Neuronal stem cell (in vitro differentiated cells): ENCODE results near the gene LMBR1L.

Source experiments
- DNase-seq: peaks from one replicate; pipeline ENCODE4 v3.0.0-alpha.2; 2013; ENCODE audit warnings: low spot score
- H2AFZ ChIP-seq: one replicate; pipeline ENCODE4 v1.6.1; 2013; ENCODE audit warnings: mild to moderate bottlenecking, low read length, inconsistent platforms
- H2AK5ac ChIP-seq: 2 replicates; pipeline ENCODE4 v1.6.1; 2013; ENCODE audit warnings: low read depth, mild to moderate bottlenecking, inconsistent platforms, low read length, moderate library complexity, mixed read lengths
- H2BK120ac ChIP-seq: 2 replicates; pipeline ENCODE4 v1.6.1; 2013; ENCODE audit warnings: low read depth, mild to moderate bottlenecking, inconsistent platforms, low read length, moderate library complexity, mixed read lengths
- H2BK12ac ChIP-seq: one replicate; pipeline ENCODE4 v1.6.1; 2013; ENCODE audit warnings: low read length, inconsistent platforms
- H2BK15ac ChIP-seq: 2 replicates; pipeline ENCODE4 v1.6.1; 2013; ENCODE audit warnings: mild to moderate bottlenecking, low read length, inconsistent platforms, mixed read lengths
- H2BK5ac ChIP-seq: one replicate; pipeline ENCODE4 v1.6.1; 2013; ENCODE audit warnings: inconsistent platforms, mild to moderate bottlenecking, low read length, moderate library complexity
- H3K14ac ChIP-seq: one replicate; pipeline ENCODE4 v1.6.1; 2013; ENCODE audit warnings: low read length, inconsistent platforms
- H3K18ac ChIP-seq: 2 replicates; pipeline ENCODE4 v1.6.1; 2013; ENCODE audit warnings: low read length, inconsistent platforms
- H3K23ac ChIP-seq: 2 replicates; pipeline ENCODE4 v1.6.1; 2013; ENCODE audit warnings: low read depth, mild to moderate bottlenecking, mixed read lengths, low read length, inconsistent platforms; ENCODE audit not compliant: poor library complexity
- H3K27ac ChIP-seq: replicated peaks from 3 replicates; pipeline ENCODE4 v1.5.1; 2013; ENCODE audit warnings: low read length, inconsistent platforms
- H3K27me3 ChIP-seq, 3 experiments: 2 replicates each; pipeline ENCODE4 v1.6.1; 2013; ENCODE audit warnings: low read length in 3 of 3, mild to moderate bottlenecking in 2 of 3, inconsistent platforms in 1 of 3, low read depth in 1 of 3, mixed read lengths in 1 of 3, moderate library complexity in 1 of 3; ENCODE audit not compliant: control insufficient read depth in 3 of 3, insufficient read depth in 3 of 3
- H3K36me3 ChIP-seq, 2 donors: replicated peaks in 1 of 2; 2 replicates each; pipeline ENCODE4 v1.6.1; 2013; ENCODE audit warnings: low read length in 2 of 2; ENCODE audit not compliant: control insufficient read depth in 2 of 2, insufficient read depth in 2 of 2
- H3K4ac ChIP-seq: 2 replicates; pipeline ENCODE4 v1.6.1; 2013; ENCODE audit warnings: inconsistent platforms, mild to moderate bottlenecking, low read length, moderate library complexity
- H3K4me1 ChIP-seq, 2 donors: 1 replicate in 1 of 2; 2 replicates in 1 of 2; pipeline ENCODE4 v1.6.1; 2013; ENCODE audit warnings: low read length in 2 of 2, low read depth in 1 of 2; ENCODE audit not compliant: control insufficient read depth in 2 of 2, insufficient read depth in 1 of 2
- H3K4me2 ChIP-seq: one replicate; pipeline ENCODE4 v1.6.1; 2013; ENCODE audit warnings: mild to moderate bottlenecking, low read length, inconsistent platforms; ENCODE audit not compliant: insufficient read depth, poor library complexity, severe bottlenecking
- H3K4me3 ChIP-seq, 2 donors: 2 replicates each; pipeline ENCODE4 v1.5.1; 2013; ENCODE audit warnings: low read length in 2 of 2, mild to moderate bottlenecking in 2 of 2, inconsistent platforms in 1 of 2, moderate library complexity in 1 of 2
- H3K79me1 ChIP-seq: one replicate; pipeline ENCODE4 v1.6.1; 2013; ENCODE audit warnings: low read depth, mild to moderate bottlenecking, inconsistent platforms, low read length, moderate library complexity
- H3K9ac ChIP-seq: one replicate; pipeline ENCODE4 v1.6.1; 2013; ENCODE audit warnings: mild to moderate bottlenecking, low read depth, low read length, inconsistent platforms; ENCODE audit not compliant: poor library complexity
- H3K9me3 ChIP-seq, 2 donors: replicated peaks in 1 of 2; 2 replicates each; pipeline versions ENCODE3 to v1.6.1; 2013; ENCODE audit warnings: low read length in 2 of 2, mild to moderate bottlenecking in 2 of 2, inconsistent platforms in 1 of 2, low read depth in 1 of 2, mixed read lengths in 1 of 2, moderate library complexity in 1 of 2; ENCODE audit not compliant: control insufficient read depth in 2 of 2, insufficient read depth in 1 of 2
- H4K8ac ChIP-seq: one replicate; pipeline ENCODE4 v1.6.1; 2013; ENCODE audit warnings: low read depth, mild to moderate bottlenecking, inconsistent platforms, low read length, moderate library complexity
- H4K91ac ChIP-seq: one replicate; pipeline ENCODE4 v1.6.1; 2013; ENCODE audit warnings: low read length, low read depth, mild to moderate bottlenecking, inconsistent platforms; ENCODE audit not compliant: poor library complexity
- WGBS, 2 donors: extraction: QIAGEN DNeasy Blood & Tissue Kit; methylation state at CpG; one replicate each; pipeline ENCODE4 v1.1.7; 2013; ENCODE audit warnings: missing lambda C conversion rate in 2 of 2, mixed read lengths in 1 of 2; ENCODE audit not compliant: insufficient read length in 2 of 2, insufficient replicate concordance in 1 of 2; ENCODE audit errors: extremely low coverage in 2 of 2; 5-methylcytosine and 5-hydroxymethylcytosine counted together

Gene LMBR1L

GRCh38 chr12:49098035-49098451 lies 12.6 kb downstream of the LMBR1L start:
- Histone ChIP-seq H3K18ac (no peak overlapping the region), H3K27ac (no peak overlapping the region), H4K8ac (no peak overlapping the region), H2AK5ac (no peak overlapping the region), H3K23ac (no peak overlapping the region), H3K79me1 (no peaks in the 10 kb centered on the region), H2BK5ac (no peak overlapping the region), H3K9ac (peak overlapping the region; percentile 60), H3K36me3 (peaks cover 32 to 76% of the 10 kb centered on the region in 2 donors), H4K91ac (no peak overlapping the region), H3K9me3 (no peaks in the 10 kb centered on the region), H2BK15ac (no peak overlapping the region), H3K27me3 (peaks cover 8 to 20% (median 16%) of the 10 kb centered on the region in 3 experiments), H2BK120ac (no peak overlapping the region), H3K14ac (no peak overlapping the region), H3K4ac (no peak overlapping the region), H3K4me1 (peaks cover 5 to 14% of the 10 kb centered on the region in 2 donors), H2AFZ (no peak overlapping the region), H2BK12ac (no peak overlapping the region), H3K4me3 (no peak overlapping the region), H3K4me2 (no peak overlapping the region)
- WGBS, 2 donors = no CpG with 5 or more reads among the region's 4 CpGs
- peak; percentile 76 for DNase-seq

GRCh38 chr12:49097381-49097780 lies 13.3 kb downstream of the LMBR1L start:
- Histone ChIP-seq H3K27ac (no peak overlapping the region), H2AK5ac (peak overlapping the region; percentile 15), H3K23ac (no peak overlapping the region), H3K4me2 (no peak overlapping the region), H3K36me3 (peaks cover 27 to 69% of the 10 kb centered on the region in 2 donors), H3K4ac (no peak overlapping the region), H3K9ac (no peak overlapping the region), H3K4me3 (no peak overlapping the region), H2BK5ac (no peak overlapping the region), H2BK15ac (no peak overlapping the region), H3K9me3 (no peaks in the 10 kb centered on the region), H2BK120ac (no peak overlapping the region), H2AFZ (no peak overlapping the region), H3K18ac (no peak overlapping the region), H4K91ac (no peak overlapping the region), H3K14ac (no peak overlapping the region), H3K27me3 (peaks cover 8 to 26% (median 16%) of the 10 kb centered on the region in 3 experiments), H2BK12ac (no peak overlapping the region), H3K4me1 (peaks cover 11 to 18% of the 10 kb centered on the region in 2 donors), H3K79me1 (no peaks in the 10 kb centered on the region), H4K8ac (no peak overlapping the region)
- no peak for DNase-seq
- no CpG with 5 or more reads among the region's 3 CpGs for WGBS, 2 donors

GRCh38 chr12:49094975-49095365 lies 15.7 kb downstream of the LMBR1L start:
- Histone ChIP-seq H2AFZ (no peak overlapping the region), H3K4me2 (no peak overlapping the region), H2BK12ac (no peak overlapping the region), H3K9me3 (peaks cover 2% of the 10 kb centered on the region in 2 donors), H3K79me1 (no peaks in the 10 kb centered on the region), H4K8ac (no peak overlapping the region), H3K36me3 (peaks cover 11 to 45% of the 10 kb centered on the region in 2 donors), H3K18ac (no peak overlapping the region), H3K9ac (no peak overlapping the region), H3K4ac (no peak overlapping the region), H3K14ac (no peak overlapping the region), H3K4me1 (peaks cover 19 to 34% of the 10 kb centered on the region in 2 donors), H3K23ac (no peak overlapping the region), H2BK15ac (no peak overlapping the region), H3K27ac (no peak overlapping the region), H4K91ac (no peak overlapping the region), H2BK120ac (no peak overlapping the region), H3K27me3 (peaks cover 23 to 44% (median 34%) of the 10 kb centered on the region in 3 experiments), H2AK5ac (no peak overlapping the region), H3K4me3 (no peak overlapping the region), H2BK5ac (no peak overlapping the region)
- no peak for DNase-seq
- WGBS, 2 donors = no CpG with 5 or more reads among the region's 2 CpGs

GRCh38 chr12:49094160-49094974 lies 16.3 kb downstream of the LMBR1L start, which contains the start of gene DHH:
Gene DHH, minus strand, starts transcription at chr12:49094801. Its CDS starts 289 bp downstream, at chr12:49094512.
- no peak within 1 kb of the TSS for H4K8ac ChIP-seq
- peak within 1 kb of the TSS; percentile 90 for H2AK5ac ChIP-seq
- no CpG with 5 or more reads among the region's 49 CpGs for WGBS, 2 donors
- H4K91ac ChIP-seq = no peak within 1 kb of the TSS
- no peak within 1 kb of the TSS for H3K27ac ChIP-seq
- H3K79me1 ChIP-seq = no peaks in the 10 kb centered on the region
- H3K4me3 ChIP-seq = peak within 1 kb of the TSS in 1 of 2 donors; percentile 65
- peak within 1 kb of the TSS; percentile 47 for H2AFZ ChIP-seq
- H3K9me3 ChIP-seq = peaks cover 2% of the 10 kb centered on the region in 2 donors
- H3K18ac ChIP-seq = peak within 1 kb of the TSS; percentile 82
- DNase-seq = no peak
- H3K4me2 ChIP-seq = peak within 1 kb of the TSS; percentile 51
- peak within 1 kb of the TSS; percentile 68 for H2BK15ac ChIP-seq
- peaks cover 11 to 40% of the 10 kb centered on the region in 2 donors for H3K36me3 ChIP-seq
- H3K23ac ChIP-seq = peak within 1 kb of the TSS; percentile 68
- peaks cover 28 to 50% (median 40%) of the 10 kb centered on the region in 3 experiments for H3K27me3 ChIP-seq
- peak within 1 kb of the TSS; percentile 35 for H2BK12ac ChIP-seq
- peaks cover 19 to 36% of the 10 kb centered on the region in 2 donors for H3K4me1 ChIP-seq
- H2BK120ac ChIP-seq = no peak within 1 kb of the TSS
- H2BK5ac ChIP-seq = no peak within 1 kb of the TSS
- peak within 1 kb of the TSS; percentile 27 for H3K14ac ChIP-seq
- H3K4ac ChIP-seq = no peak within 1 kb of the TSS
- peak within 1 kb of the TSS; percentile 80 for H3K9ac ChIP-seq
